NCI-H2227 (cell line): ENCODE results near the gene KLRG1.
A peak's percentile ranks its signal among the peaks of the same experiment; 100 is the strongest.

Source experiments
- DNase-seq: peaks from one replicate; lab custom pipeline; 2025; ENCODE audit not compliant: unreplicated experiment; lab: John Stamatoyannopoulos, UW

KLRG1 gene

GRCh38 chr12:8985213-8985754 is 4.1 kb upstream of the KLRG1 start:
- DNase-seq, result no peak

GRCh38 chr12:8987163-8987562 is 2.2 kb upstream of the KLRG1 start:
- DNase-seq, result no peak

- no peak for DNase-seq
Observed at GRCh38 chr12:8987685-8988084, 1.7 kb upstream of the KLRG1 start.

GRCh38 chr12:8991371-8992345 is 2.3 kb downstream of the KLRG1 start:
- DNase-seq, result no peak

- no peak for DNase-seq
Observed at GRCh38 chr12:8993827-8994226, 4.5 kb downstream of the KLRG1 start.

- DNase-seq, result no peak
Observed at GRCh38 chr12:8995021-8995775, 5.9 kb downstream of the KLRG1 start.

- no peak for DNase-seq
Observed at GRCh38 chr12:8996682-8997405, 7.5 kb downstream of the KLRG1 start.

GRCh38 chr12:9001233-9001632 is 11.9 kb downstream of the KLRG1 start:
- no peak for DNase-seq

GRCh38 chr12:9002335-9002734 is 13.0 kb downstream of the KLRG1 start:
- DNase-seq, result no peak

GRCh38 chr12:9022592-9022991 is 33.2 kb downstream of the KLRG1 start:
- DNase-seq, result no peak

GRCh38 chr12:9024512-9024911 is 35.2 kb downstream of the KLRG1 start:
- DNase-seq, result no peak

GRCh38 chr12:9027161-9028059 is 38.1 kb downstream of the KLRG1 start:
- no peak for DNase-seq

- no peak for DNase-seq
Observed at GRCh38 chr12:9030776-9031175, 41.4 kb downstream of the KLRG1 start.

GRCh38 chr12:9032202-9032964 is 43.0 kb downstream of the KLRG1 start:
- no peak for DNase-seq

- no peak for DNase-seq
Observed at GRCh38 chr12:9033265-9033887, 44.0 kb downstream of the KLRG1 start.

GRCh38 chr12:9034095-9034494 is 44.7 kb downstream of the KLRG1 start:
- no peak for DNase-seq

GRCh38 chr12:9036227-9036626 is 46.9 kb downstream of the KLRG1 start:
- DNase-seq, result no peak

GRCh38 chr12:9037431-9037830 is 48.1 kb downstream of the KLRG1 start:
- DNase-seq, result no peak

GRCh38 chr12:9039397-9039977 is 50.1 kb downstream of the KLRG1 start:
- DNase-seq, result peak; percentile 51
